GM19351 (cell line): Measurements from ENCODE around the gene BCAP31.
"Not testable (repeated sequence)": the region's sequence is repeated elsewhere in the genome, so short reads cannot be mapped to it uniquely, and the experiment has no call there.

Source experiments
- ATAC-seq: cut with Tn5 transposase; IDR thresholded peaks from one replicate; pipeline ENCODE4 v1.9.1; 2021; ENCODE audit warnings: mild to moderate bottlenecking, moderate library complexity; ENCODE audit not compliant: unreplicated experiment

BCAP31 gene

GRCh38 chrX:153696986-153697722, 27.0 kb downstream of the BCAP31 start:
- not testable (repeated sequence) for ATAC-seq

GRCh38 chrX:153696538-153696937, 27.6 kb downstream of the BCAP31 start:
- not testable (repeated sequence) for ATAC-seq

- no peak for ATAC-seq
Measured at GRCh38 chrX:153696100-153696499, 28.1 kb downstream of the BCAP31 start.

GRCh38 chrX:153694687-153695270, 29.4 kb downstream of the BCAP31 start:
- no peak for ATAC-seq

DNA sequence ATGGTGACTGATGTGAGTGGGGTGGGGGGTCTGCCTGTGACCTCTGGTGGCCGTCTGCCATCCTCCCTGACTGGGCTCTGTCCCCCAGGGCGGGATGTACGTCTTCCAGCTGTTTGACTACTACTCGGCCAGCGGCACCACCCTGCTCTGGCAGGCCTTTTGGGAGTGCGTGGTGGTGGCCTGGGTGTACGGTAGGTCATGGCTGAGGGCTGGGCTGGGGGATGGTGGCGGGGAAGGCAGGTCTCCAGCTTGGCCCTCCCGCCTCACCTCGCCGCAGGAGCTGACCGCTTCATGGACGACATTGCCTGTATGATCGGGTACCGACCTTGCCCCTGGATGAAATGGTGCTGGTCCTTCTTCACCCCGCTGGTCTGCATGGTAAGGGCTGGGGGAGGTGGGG, 29.9 kb downstream of the BCAP31 start:
- not testable (repeated sequence) for ATAC-seq

GRCh38 chrX:153693216-153694086, 30.7 kb downstream of the BCAP31 start:
- ATAC-seq, result no peak

DNA sequence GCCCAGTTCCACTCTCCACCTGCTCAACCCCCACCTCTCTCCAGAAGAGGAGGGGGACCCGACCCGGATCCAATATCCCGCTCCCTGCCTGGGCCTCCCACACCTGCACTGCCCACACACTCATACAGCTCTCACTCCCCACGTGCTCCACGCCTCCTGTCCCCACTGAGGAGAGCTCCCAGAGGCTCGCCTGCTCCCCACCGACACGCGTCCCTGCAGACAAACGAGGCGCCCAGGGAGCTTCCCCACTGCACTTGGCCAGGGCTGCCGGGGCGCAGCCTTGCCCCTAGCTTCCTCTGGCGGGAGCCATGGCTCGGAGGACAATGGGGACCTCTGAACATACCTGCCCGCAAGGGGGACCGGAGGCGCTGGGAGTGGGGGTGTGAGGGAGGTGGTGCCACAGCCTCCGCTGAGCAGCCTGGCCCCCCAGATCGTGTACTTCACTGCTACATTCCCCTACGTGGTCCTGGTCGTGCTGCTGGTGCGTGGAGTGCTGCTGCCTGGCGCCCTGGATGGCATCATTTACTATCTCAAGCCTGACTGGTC, 31.5 kb downstream of the BCAP31 start:
- no peak for ATAC-seq

DNA sequence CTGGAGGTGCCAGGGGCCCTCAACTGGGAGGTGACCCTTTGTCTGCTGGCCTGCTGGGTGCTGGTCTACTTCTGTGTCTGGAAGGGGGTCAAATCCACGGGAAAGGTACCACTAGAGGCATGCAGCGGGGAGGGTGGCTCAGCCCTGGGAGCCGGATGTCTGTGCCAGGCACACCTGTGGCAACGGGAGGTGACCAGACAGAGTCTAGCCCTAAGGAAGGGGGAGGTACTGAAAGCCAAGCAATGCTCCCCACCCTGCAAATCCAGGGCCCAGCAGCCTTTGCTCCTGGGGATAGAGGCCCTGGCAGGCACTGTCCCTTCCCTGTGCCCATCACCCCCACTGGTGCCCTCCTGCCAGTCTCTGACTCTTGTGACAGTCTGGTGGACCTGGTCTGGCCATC, 32.2 kb downstream of the BCAP31 start:
- no peak for ATAC-seq

DNA sequence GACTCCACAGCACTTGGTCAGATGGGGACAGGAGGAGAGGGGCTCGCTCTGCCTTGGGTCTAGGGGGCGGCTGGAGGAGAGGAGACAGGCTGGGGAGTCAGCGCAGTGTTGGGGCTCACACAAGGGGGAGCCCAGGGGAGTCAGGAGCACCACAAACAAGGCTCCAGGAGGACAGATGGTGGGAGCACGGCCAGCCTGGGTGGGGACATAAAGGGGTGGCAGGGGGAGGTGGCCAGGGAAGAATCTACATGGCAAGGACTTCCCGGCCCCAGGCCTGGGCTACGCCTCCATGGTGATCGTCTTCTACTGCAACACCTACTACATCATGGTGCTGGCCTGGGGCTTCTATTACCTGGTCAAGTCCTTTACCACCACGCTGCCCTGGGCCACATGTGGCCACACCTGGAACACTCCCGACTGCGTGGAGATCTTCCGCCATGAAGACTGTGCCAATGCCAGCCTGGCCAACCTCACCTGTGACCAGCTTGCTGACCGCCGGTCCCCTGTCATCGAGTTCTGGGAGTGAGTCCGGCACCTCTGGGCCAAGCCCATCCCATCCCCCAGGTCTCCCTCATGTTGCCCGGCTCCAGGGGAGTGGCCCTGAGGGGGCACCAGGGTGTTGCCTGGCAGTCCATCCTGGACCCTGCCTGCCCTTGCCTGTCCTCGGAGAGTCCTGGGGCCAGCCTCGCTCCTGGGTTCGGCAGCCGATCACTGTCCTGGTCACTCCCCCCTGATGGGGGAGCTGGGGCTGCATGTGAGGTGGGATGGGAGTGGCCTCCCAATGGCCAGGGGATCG, 33.0 kb downstream of the BCAP31 start:
- ATAC-seq, result not testable (repeated sequence)

- ATAC-seq, result no peak
Measured at GRCh38 chrX:153690466-153690865, 33.7 kb downstream of the BCAP31 start.

- no peak for ATAC-seq
Measured at GRCh38 chrX:153689654-153690465, 34.3 kb downstream of the BCAP31 start.

DNA sequence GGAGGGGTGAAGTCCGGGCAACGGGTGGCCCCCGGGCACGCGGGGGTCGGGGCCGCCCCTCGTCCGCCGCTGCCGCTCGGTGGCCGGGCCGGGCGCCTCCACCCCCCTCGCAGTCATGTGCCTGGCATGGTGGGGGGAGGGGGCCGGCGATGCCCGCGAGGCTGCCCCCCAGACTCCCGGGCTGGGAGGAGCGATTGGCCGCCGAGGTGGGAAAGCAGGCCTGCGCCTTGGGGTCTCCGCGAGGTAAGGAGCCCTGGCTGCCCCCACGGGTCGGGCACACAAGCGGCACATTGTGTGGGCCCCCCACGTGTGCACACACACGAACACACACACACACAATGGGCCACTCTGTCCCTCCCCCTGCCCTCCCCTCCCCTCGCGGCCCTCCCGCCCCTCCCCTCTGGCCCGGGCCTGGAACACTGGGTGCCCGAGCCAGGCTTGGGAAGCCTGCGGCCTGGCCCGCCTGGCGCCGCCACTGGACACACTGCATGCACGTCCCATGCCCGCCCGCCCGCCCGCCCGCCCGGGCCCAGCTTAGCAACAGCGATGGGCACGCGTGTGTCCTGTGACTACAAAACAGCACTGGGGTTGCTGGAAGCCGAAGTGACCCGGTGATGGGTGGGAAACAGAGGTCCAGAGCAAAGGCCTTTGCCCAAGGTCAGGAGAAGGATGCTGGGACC, 35.1 kb downstream of the BCAP31 start:
- ATAC-seq, result no peak

- no peak for ATAC-seq
Measured at GRCh38 chrX:153688506-153688905, 35.7 kb downstream of the BCAP31 start.

DNA sequence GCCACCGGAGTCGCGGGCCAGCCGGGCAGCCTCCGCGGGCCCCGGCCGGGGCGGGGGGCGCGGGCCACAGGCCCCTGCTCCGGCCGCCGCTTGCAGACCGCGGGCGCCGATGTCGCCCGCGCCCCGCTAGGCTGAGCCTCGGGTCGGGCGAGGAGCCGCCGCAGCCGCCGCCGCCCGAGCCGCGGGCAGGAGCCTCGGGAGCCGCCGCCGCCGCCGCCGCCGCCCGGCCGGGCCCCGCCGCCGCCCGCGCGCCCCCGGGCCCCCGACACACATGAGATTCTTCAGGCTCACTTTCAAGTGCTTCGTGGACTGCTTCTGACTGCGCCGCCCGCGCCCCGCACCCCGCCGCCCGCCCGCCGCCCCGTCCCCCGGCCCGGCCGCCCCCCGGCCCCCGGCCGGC, 36.1 kb downstream of the BCAP31 start:
- no peak for ATAC-seq

- ATAC-seq, result no peak
Measured at GRCh38 chrX:153687121-153688039, 36.8 kb downstream of the BCAP31 start, which contains the start of gene SLC6A8. SLC6A8 (plus strand) TSS chrX:153687926; CDS start chrX:153688575, 649 bp downstream.

GRCh38 chrX:153686711-153687110, 37.5 kb downstream of the BCAP31 start:
- no peak for ATAC-seq

DNA sequence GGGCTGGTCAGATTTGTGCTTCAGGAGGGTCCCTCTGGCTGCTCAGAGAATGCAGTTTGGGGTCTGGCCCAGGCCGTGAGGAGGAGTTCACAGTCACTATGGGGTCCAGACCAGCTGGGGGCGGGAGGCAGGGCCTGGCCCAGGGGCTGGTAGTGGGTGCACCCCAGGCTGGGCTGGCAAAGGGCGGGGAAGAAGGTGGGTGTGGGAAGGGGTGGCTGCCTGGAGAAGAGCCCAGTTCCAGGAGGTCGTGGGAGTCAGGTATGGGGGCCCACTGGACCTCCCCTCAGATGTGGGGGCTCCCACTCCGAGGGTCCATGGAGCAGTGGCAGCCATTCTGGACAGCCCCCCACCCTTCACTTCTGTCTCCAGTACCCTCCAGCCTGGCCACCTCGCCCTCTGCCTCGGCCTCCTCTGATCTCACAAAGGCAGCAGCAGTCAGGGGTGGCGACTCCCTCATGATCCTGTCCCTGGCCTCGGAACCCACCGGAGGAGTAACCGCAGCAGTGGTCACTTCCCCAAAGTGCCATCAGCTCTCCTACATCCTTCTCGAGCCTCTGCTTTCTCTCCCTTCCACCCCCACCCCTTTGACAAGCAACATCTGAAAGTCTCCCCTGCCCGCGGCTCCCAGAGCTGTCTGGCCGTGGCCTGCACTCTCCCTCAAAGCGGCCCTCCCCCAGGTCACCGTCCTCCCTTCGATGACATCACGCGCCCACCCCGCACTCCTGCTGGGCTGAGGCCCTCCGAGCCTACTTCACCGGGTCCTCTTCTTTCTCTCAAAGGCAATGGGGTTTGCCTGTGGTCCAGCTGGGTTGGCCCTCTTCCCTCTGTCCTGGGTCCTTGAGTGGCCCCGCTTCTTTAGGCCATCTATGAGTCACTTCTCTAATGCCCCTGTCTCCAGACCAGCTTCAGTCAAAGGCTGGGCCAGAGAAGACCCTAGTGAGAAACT, 38.2 kb downstream of the BCAP31 start:
- ATAC-seq, result no peak
